Duodenal mucosa (tissue), 2 donors: Measurements from ENCODE around the gene DIPK1A.
A peak's percentile ranks its signal among the peaks of the same experiment; 100 is the strongest.
"Not testable (repeated sequence)": the region's sequence is repeated elsewhere in the genome, so short reads cannot be mapped to it uniquely, and the experiment has no call there.

Experiments used
- H3K27ac ChIP-seq: one replicate; pipeline ENCODE4 v1.7.0; 2013; ENCODE audit warnings: low read depth, low read length
- H3K27me3 ChIP-seq, 2 donors: one replicate each; pipeline ENCODE4 v1.7.0; 2013; ENCODE audit warnings: low read length in 2 of 2, control low read depth in 1 of 2; ENCODE audit not compliant: insufficient read depth in 2 of 2, control insufficient read depth in 1 of 2
- H3K36me3 ChIP-seq, 2 donors: one replicate each; pipeline ENCODE4 v1.7.0; 2013; ENCODE audit warnings: low read length in 2 of 2, control low read depth in 1 of 2; ENCODE audit not compliant: insufficient read depth in 2 of 2, control insufficient read depth in 1 of 2
- H3K4me1 ChIP-seq, 2 donors: one replicate each; pipeline ENCODE4 v1.7.0; 2013; ENCODE audit warnings: low read length in 2 of 2, control low read depth in 1 of 2; ENCODE audit not compliant: insufficient read depth in 2 of 2, control insufficient read depth in 1 of 2
- H3K4me3 ChIP-seq, 2 donors: one replicate each; pipeline ENCODE4 v1.7.0; 2013; ENCODE audit warnings: low read length in 2 of 2, low read depth in 1 of 2
- H3K9ac ChIP-seq, 2 donors: one replicate each; pipeline ENCODE4 v1.7.0; 2013; ENCODE audit warnings: low read length in 2 of 2, low read depth in 1 of 2
- H3K9me3 ChIP-seq, 2 donors: one replicate each; pipeline ENCODE4 v1.7.0; 2013; ENCODE audit warnings: low read length in 2 of 2, control low read depth in 1 of 2; ENCODE audit not compliant: control insufficient read depth in 1 of 2

The DIPK1A gene

GRCh38 chr1:92980732-92981647, 19.7 kb upstream of the DIPK1A start:
- peaks cover 0 to 8% of the 10 kb centered on the region in 2 donors for H3K4me1 ChIP-seq

GRCh38 chr1:92975551-92976232, 14.4 kb upstream of the DIPK1A start:
- no peaks in the 10 kb centered on the region for H3K9me3 ChIP-seq
- no peak overlapping the region for H3K4me3 ChIP-seq
- no peak overlapping the region for H3K9ac ChIP-seq
- peaks cover 5 to 8% of the 10 kb centered on the region in 2 donors for H3K4me1 ChIP-seq
- H3K36me3 ChIP-seq = no peaks in the 10 kb centered on the region
- no peaks in the 10 kb centered on the region for H3K27me3 ChIP-seq
- H3K27ac ChIP-seq = no peak overlapping the region

More at GRCh38 chr1:92980732-92981647, 19.7 kb upstream of the DIPK1A start:
- Histone ChIP-seq H3K4me3 (no peak overlapping the region), H3K36me3 (no peaks in the 10 kb centered on the region), H3K27ac (no peak overlapping the region), H3K9ac (peak overlapping the region in 1 of 2 donors; percentile 7), H3K9me3 (peaks cover 0 to 4% of the 10 kb centered on the region in 2 donors), H3K27me3 (no peaks in the 10 kb centered on the region)

GRCh38 chr1:92974112-92974511, 12.8 kb upstream of the DIPK1A start:
- H3K27me3 ChIP-seq, H3K4me3 ChIP-seq, H3K9me3 ChIP-seq, H3K9ac ChIP-seq, H3K36me3 ChIP-seq, H3K4me1 ChIP-seq, H3K27ac ChIP-seq: not testable (repeated sequence)

GRCh38 chr1:92973203-92973897, 12.1 kb upstream of the DIPK1A start:
- Histone ChIP-seq H3K27ac (no peak overlapping the region), H3K4me1 (peaks cover 5 to 7% of the 10 kb centered on the region in 2 donors)

GRCh38 chr1:92972409-92973129, 11.3 kb upstream of the DIPK1A start:
- no peak overlapping the region for H3K9ac ChIP-seq
- H3K27me3 ChIP-seq = no peaks in the 10 kb centered on the region
- H3K27ac ChIP-seq = no peak overlapping the region
- H3K4me1 ChIP-seq = peaks cover 5 to 7% of the 10 kb centered on the region in 2 donors
- no peaks in the 10 kb centered on the region for H3K9me3 ChIP-seq
- H3K4me3 ChIP-seq = no peak overlapping the region
- H3K36me3 ChIP-seq = no peaks in the 10 kb centered on the region

More at GRCh38 chr1:92973203-92973897, 12.1 kb upstream of the DIPK1A start:
- no peaks in the 10 kb centered on the region for H3K36me3 ChIP-seq
- H3K27me3 ChIP-seq = no peaks in the 10 kb centered on the region
- H3K9me3 ChIP-seq = no peaks in the 10 kb centered on the region
- no peak overlapping the region for H3K9ac ChIP-seq
- no peak overlapping the region for H3K4me3 ChIP-seq

GRCh38 chr1:92971932-92972331, 10.7 kb upstream of the DIPK1A start:
- not testable (repeated sequence) for H3K4me3 ChIP-seq, H3K4me1 ChIP-seq, H3K36me3 ChIP-seq, H3K9me3 ChIP-seq, H3K27ac ChIP-seq, H3K27me3 ChIP-seq, H3K9ac ChIP-seq

- Histone ChIP-seq H3K4me1 (peaks cover 5 to 7% of the 10 kb centered on the region in 2 donors), H3K27me3 (no peaks in the 10 kb centered on the region), H3K27ac (no peak overlapping the region)
Observed at GRCh38 chr1:92970990-92971689, 9.9 kb upstream of the DIPK1A start.

GRCh38 chr1:92969517-92969916, 8.3 kb upstream of the DIPK1A start:
- Histone ChIP-seq H3K27me3 (no peaks in the 10 kb centered on the region), H3K9me3 (no peaks in the 10 kb centered on the region), H3K4me1 (peaks cover 5 to 7% of the 10 kb centered on the region in 2 donors), H3K36me3 (no peaks in the 10 kb centered on the region), H3K4me3 (no peak overlapping the region), H3K9ac (no peak overlapping the region), H3K27ac (no peak overlapping the region)

More at GRCh38 chr1:92970990-92971689, 9.9 kb upstream of the DIPK1A start:
- Histone ChIP-seq H3K4me3 (no peak overlapping the region), H3K36me3 (no peaks in the 10 kb centered on the region), H3K9me3 (no peaks in the 10 kb centered on the region), H3K9ac (no peak overlapping the region)
